ENCODE measurements around the gene DEDD2.

GRCh38 chr19:42206871-42207755 is 10.4 kb downstream of the DEDD2 start:
- TF ChIP-seq CTCF (IDR thresholded peaks at IDR 0.05) (no peak), POLR2A (IDR thresholded peaks at IDR 0.05) (no peak)

All from esophagus squamous epithelium (tissue), 4 donors.